Smooth muscle cell (in vitro differentiated cells): Measurements from ENCODE around the gene PDXK. TPM values are rescaled to one million over a fixed set of nuclear protein-coding genes. Genes with fewer than 3 reads are reported as not detected.
"Not testable (repeated sequence)": the region's sequence is repeated elsewhere in the genome, so short reads cannot be mapped to it uniquely, and the experiment has no call there.

ENCODE experiments used
- DNase-seq: peaks from one replicate; lab custom pipeline; 2025; ENCODE audit not compliant: unreplicated experiment; lab: John Stamatoyannopoulos, UW
- H2AFZ ChIP-seq: fragments of 200-600 bp; sonication (generic); 2 replicates; pipeline ENCODE4 v1.6.0; 2016; ENCODE audit warnings: antibody characterized with exemption, low read depth, mild to moderate bottlenecking
- H3F3A ChIP-seq: fragments of 200-600 bp; sonication (generic); 2 replicates; pipeline ENCODE4 v1.6.0; 2017; ENCODE audit warnings: antibody characterized with exemption, low read depth
- H3K27ac ChIP-seq: fragments of 200-600 bp; sonication (generic); 2 replicates; pipeline ENCODE4 v1.5.1; 2016; ENCODE audit warnings: low read depth, mild to moderate bottlenecking
- H3K27me3 ChIP-seq: fragments of 200-600 bp; sonication (generic); 2 replicates; pipeline ENCODE4 v1.6.1; 2016; ENCODE audit warnings: low read depth, mild to moderate bottlenecking
- H3K36me3 ChIP-seq: fragments of 200-600 bp; sonication (generic); 2 replicates; pipeline ENCODE4 v1.5.1; 2016; ENCODE audit warnings: low read depth
- H3K4me1 ChIP-seq: fragments of 200-600 bp; sonication (generic); 2 replicates; pipeline ENCODE4 v1.5.1; 2016; ENCODE audit warnings: low read depth
- H3K4me2 ChIP-seq: fragments of 200-600 bp; sonication (generic); 2 replicates; pipeline ENCODE4 v1.6.0; 2016; ENCODE audit warnings: mild to moderate bottlenecking
- H3K4me3 ChIP-seq: fragments of 200-600 bp; sonication (generic); 2 replicates; pipeline ENCODE4 v1.5.1; 2016; ENCODE audit warnings: mild to moderate bottlenecking
- H3K79me2 ChIP-seq: fragments of 200-600 bp; sonication (generic); 2 replicates; pipeline ENCODE4 v1.6.0; 2016; ENCODE audit warnings: low read depth, mild to moderate bottlenecking
- H3K9ac ChIP-seq: fragments of 200-600 bp; sonication (generic); 2 replicates; pipeline ENCODE4 v1.6.0; 2016; ENCODE audit warnings: low read depth
- H3K9me3 ChIP-seq: fragments of 200-600 bp; sonication (generic); replicated peaks from 2 replicates; pipeline ENCODE4 v1.5.1; 2016; ENCODE audit warnings: low read depth
- H4K20me1 ChIP-seq: fragments of 200-600 bp; sonication (generic); 2 replicates; pipeline ENCODE4 v1.6.0; 2016; ENCODE audit warnings: low read depth
- CTCF ChIP-seq: fragments of 200-600 bp; sonication (generic); IDR thresholded peaks from 2 replicates; pipeline ENCODE4 v1.5.1; 2017; ENCODE audit warnings: borderline replicate concordance, mild to moderate bottlenecking, antibody characterized with exemption; ENCODE audit not compliant: insufficient read depth, poor library complexity, severe bottlenecking
- WGBS: methylation state at CpG from one replicate; pipeline ENCODE4 v1.1.7; 2016; ENCODE audit warnings: low lambda C conversion rate; 5-methylcytosine and 5-hydroxymethylcytosine counted together
- polyA plus RNA-seq: library from polyadenylated mRNA; unstranded; fragments of >200 nt; fragmentation: Nextera tagmentation; extraction: Ambion mirVana; gene quantifications from 2 replicates; pipeline ENCODE4 v1.2.1, GENCODE V29; 2016
- total RNA-seq: library from RNA; depleted of rRNA; stranded (reverse); fragments of >200 nt; gene quantifications from 2 replicates; pipeline ENCODE4 v1.2.3, GENCODE V29; 2014

PDXK gene
- total and polyA plus RNA-seq, 2 experiments from 2014 or later = 92.6 to 184 TPM

GRCh38 chr21:43676391-43676790 lies 42.5 kb upstream of the PDXK start:
- TF ChIP-seq CTCF = no peak
- H2AFZ ChIP-seq = no peak overlapping the region
- no peaks in the 10 kb centered on the region for H3F3A ChIP-seq
- H3K9ac ChIP-seq = no peak overlapping the region
- H3K4me2 ChIP-seq = no peak overlapping the region
- no peaks in the 10 kb centered on the region for H3K9me3 ChIP-seq
- no peaks in the 10 kb centered on the region for H4K20me1 ChIP-seq
- H3K4me1 ChIP-seq = no peaks in the 10 kb centered on the region
- no peak overlapping the region for H3K27ac ChIP-seq
- no peak for DNase-seq
- no peak overlapping the region for H3K4me3 ChIP-seq
- 97% methylated on average over 15 of the region's 15 CpGs for WGBS
- peaks cover 23% of the 10 kb centered on the region for H3K79me2 ChIP-seq
- no peaks in the 10 kb centered on the region for H3K27me3 ChIP-seq
- H3K36me3 ChIP-seq = no peaks in the 10 kb centered on the region

GRCh38 chr21:43679951-43680350 lies 39.0 kb upstream of the PDXK start:
- Histone ChIP-seq H3K27ac (no peak overlapping the region), H2AFZ (no peak overlapping the region), H3K79me2 (peaks cover 23% of the 10 kb centered on the region), H3K9me3 (no peaks in the 10 kb centered on the region), H3K9ac (no peak overlapping the region), H3F3A (no peaks in the 10 kb centered on the region), H3K4me1 (no peaks in the 10 kb centered on the region), H3K27me3 (no peaks in the 10 kb centered on the region), H3K4me3 (no peak overlapping the region), H3K36me3 (no peaks in the 10 kb centered on the region), H3K4me2 (no peak overlapping the region), H4K20me1 (no peaks in the 10 kb centered on the region)
- 97% methylated on average over 12 of the region's 12 CpGs for WGBS
- no peak for DNase-seq
- no peak for TF ChIP-seq CTCF

- not testable (repeated sequence) for H2AFZ ChIP-seq, H3K4me2 ChIP-seq, H3K4me3 ChIP-seq, H3K9me3 ChIP-seq, H3K36me3 ChIP-seq, H3F3A ChIP-seq, H3K27me3 ChIP-seq, DNase-seq, H3K4me1 ChIP-seq, H3K9ac ChIP-seq, H3K27ac ChIP-seq, H4K20me1 ChIP-seq
- 100% methylated on average over 3 of the region's 6 CpGs for WGBS
- peaks cover 23% of the 10 kb centered on the region for H3K79me2 ChIP-seq
Measured at GRCh38 chr21:43680421-43680820, 38.5 kb upstream of the PDXK start.

- DNase-seq = no peak
- H3K27me3 ChIP-seq = no peaks in the 10 kb centered on the region
- H4K20me1 ChIP-seq = no peaks in the 10 kb centered on the region
- H3K4me3 ChIP-seq = no peak overlapping the region
- H3F3A ChIP-seq = no peaks in the 10 kb centered on the region
- no peak overlapping the region for H3K4me2 ChIP-seq
- H2AFZ ChIP-seq = no peak overlapping the region
- H3K4me1 ChIP-seq = no peaks in the 10 kb centered on the region
- H3K9ac ChIP-seq = no peak overlapping the region
- H3K36me3 ChIP-seq = no peaks in the 10 kb centered on the region
- no peaks in the 10 kb centered on the region for H3K9me3 ChIP-seq
- TF ChIP-seq CTCF = no peak
- WGBS = 89% methylated on average over 6 of the region's 6 CpGs
- H3K27ac ChIP-seq = no peak overlapping the region
- peaks cover 23% of the 10 kb centered on the region for H3K79me2 ChIP-seq
Measured at GRCh38 chr21:43681650-43682049, 37.3 kb upstream of the PDXK start.
